ENCODE measurements around the gene SPATS2L.

Gene SPATS2L

GRCh38 chr2:200411831-200412230, 105.3 kb downstream of the SPATS2L start:
- no peak for DNase-seq (ENCODE audit: low spot score)

GRCh38 chr2:200414367-200414766, 107.9 kb downstream of the SPATS2L start:
- DNase-seq (ENCODE audit: low spot score), result no peak

DNA sequence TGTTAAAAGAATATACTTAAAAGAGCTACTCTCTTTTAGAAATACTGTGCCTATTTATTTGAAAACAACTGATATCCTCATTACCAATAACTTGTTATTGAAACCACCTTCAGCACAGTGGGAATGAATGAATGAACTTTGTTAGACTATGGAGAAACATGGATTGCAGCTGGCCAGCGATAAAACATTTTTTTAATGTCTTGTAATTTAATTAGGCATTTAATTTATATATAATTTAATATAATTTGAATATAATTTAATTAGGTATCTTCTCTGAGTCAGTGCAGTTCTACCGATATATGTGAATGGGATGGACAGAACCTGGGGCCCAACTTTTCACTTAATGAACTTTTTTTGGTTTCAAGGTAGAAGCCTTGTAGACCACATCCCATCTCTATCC, 109.0 kb downstream of the SPATS2L start:
- no peak for DNase-seq (ENCODE audit: low spot score)

GRCh38 chr2:200416878-200417277, 110.4 kb downstream of the SPATS2L start:
- no peak for DNase-seq (ENCODE audit: low spot score)

- no peak for DNase-seq (ENCODE audit: low spot score)
These were observed 110.9 kb downstream of the SPATS2L start for GRCh38 chr2:200417366-200417765.

GRCh38 chr2:200418399-200418798, 111.9 kb downstream of the SPATS2L start:
- no peak for DNase-seq (ENCODE audit: low spot score)

- no peak for DNase-seq (ENCODE audit: low spot score)
These were observed 112.8 kb downstream of the SPATS2L start for GRCh38 chr2:200419325-200419724.

DNA sequence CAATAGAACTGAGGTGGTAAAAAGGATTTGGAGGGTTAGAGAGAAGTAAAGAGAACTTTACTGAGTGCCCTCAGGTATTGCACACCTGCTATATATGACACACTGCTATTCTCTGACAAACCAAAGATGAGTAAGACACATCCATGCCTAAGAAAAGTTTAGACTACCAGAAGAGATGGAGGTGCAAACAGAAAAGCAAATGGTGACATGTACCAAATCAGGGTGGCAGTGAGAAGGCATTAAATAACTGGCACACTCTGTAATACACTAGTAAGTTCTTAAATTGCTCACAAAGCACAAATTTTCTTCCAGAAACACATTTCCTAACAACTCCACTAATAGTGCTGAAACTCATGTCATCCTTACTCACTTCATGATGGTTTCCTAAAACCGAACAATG, 114.8 kb downstream of the SPATS2L start:
- no peak for DNase-seq (ENCODE audit: low spot score)

GRCh38 chr2:200422071-200422470, 115.6 kb downstream of the SPATS2L start:
- DNase-seq (ENCODE audit: low spot score), result no peak

DNA sequence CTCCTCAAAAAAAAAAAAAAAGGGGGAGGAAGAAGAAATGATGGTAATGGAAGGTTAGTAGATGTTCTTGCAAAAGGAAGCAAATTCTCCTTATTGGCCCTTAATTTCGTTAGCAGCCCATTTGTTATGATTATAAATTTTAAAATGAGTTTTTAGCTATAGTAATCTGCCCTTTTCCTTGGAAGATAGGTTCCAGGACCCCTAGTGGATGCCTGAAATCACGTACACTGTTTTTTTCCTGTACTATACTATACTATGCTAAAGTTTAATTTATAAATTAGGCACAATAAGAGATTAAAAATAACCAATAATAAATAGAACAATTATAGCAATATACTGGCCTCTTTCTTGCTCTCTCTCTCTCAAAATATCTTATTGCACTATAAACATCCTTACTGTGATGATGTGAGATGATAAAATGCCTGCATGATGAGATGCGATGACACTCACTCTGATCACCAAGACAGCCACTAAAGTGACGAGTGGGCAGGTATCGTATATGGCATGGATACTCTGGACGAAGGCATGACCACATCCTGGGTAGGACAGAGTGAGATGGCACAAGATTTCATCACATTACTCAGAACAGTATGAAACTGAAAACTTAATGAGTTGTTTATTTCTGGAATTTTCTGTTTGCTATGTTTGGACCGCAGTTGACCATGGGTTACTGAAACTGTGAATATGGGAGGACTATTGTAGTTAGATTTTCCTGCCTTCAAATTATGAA, 116.2 kb downstream of the SPATS2L start:
- no peak for DNase-seq (ENCODE audit: low spot score)

DNA sequence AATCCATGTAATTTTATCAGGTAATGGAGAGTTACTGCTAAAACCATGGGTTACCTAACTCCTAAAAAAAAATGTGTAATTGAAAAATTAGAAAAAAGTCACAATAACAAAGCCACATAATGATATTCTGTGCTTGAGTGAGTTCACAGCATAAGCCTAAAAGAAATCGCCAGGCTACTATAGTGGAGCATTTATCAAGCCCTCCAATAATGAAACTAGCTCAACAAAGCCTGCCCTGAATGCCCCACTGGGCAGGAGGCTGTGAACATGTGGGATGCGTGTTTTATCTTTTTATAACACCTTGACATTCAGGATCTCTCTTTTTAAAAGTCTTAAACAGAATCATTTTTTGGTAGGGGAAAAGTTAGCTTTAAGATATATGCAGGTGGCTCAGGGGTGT, 117.0 kb downstream of the SPATS2L start:
- no peak for DNase-seq (ENCODE audit: low spot score)

- no peak for DNase-seq (ENCODE audit: low spot score)
These were observed 118.7 kb downstream of the SPATS2L start for GRCh38 chr2:200425026-200425821.

- DNase-seq (ENCODE audit: low spot score), result no peak
These were observed 120.3 kb downstream of the SPATS2L start for GRCh38 chr2:200426754-200427153.

- no peak for DNase-seq (ENCODE audit: low spot score)
These were observed 122.6 kb downstream of the SPATS2L start for GRCh38 chr2:200428961-200429665.

GRCh38 chr2:200430017-200430416, 123.5 kb downstream of the SPATS2L start:
- DNase-seq (ENCODE audit: low spot score), result no peak

GRCh38 chr2:200431996-200432705, 125.7 kb downstream of the SPATS2L start:
- DNase-seq (ENCODE audit: low spot score), result no peak

GRCh38 chr2:200435379-200435778, 128.9 kb downstream of the SPATS2L start:
- no peak for DNase-seq (ENCODE audit: low spot score)

DNA sequence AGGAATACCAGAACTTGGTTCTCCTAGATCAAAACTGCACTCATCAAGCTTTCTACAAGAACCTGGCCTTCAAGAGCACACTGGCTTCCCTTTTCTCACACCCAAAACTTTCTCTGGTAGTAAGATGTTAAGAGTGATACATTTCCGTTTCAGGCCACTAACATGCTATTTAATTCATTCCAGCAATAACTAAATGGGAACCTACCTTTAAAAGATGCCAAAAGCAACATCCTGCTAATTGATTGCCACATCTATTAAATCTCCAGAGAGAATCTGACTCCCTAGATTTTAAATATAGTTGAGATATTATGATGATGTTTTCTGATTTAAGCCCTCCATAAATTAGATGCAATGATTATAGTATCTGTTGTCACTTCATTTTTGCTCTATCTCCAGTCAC, 131.8 kb downstream of the SPATS2L start:
- no peak for DNase-seq (ENCODE audit: low spot score)

DNA sequence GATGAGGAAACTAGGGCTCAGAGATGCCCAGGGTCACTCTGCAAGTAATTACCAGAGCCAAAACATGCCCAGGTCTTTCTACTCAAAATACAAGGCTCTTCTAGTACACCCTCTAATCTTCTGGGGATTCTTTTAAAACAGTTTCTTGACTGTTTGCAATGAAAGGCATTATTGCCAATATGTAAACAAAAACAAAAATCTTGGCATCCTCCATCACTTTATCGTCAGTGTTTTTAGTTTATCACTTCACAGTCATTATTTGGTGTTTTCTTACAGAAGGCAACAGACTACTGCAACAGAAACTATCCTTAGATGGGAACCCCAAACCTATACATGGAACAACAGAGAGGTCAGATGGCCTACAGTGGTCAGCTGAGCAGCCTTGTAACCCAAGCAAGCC, 132.4 kb downstream of the SPATS2L start:
- no peak for DNase-seq (ENCODE audit: low spot score)

DNA sequence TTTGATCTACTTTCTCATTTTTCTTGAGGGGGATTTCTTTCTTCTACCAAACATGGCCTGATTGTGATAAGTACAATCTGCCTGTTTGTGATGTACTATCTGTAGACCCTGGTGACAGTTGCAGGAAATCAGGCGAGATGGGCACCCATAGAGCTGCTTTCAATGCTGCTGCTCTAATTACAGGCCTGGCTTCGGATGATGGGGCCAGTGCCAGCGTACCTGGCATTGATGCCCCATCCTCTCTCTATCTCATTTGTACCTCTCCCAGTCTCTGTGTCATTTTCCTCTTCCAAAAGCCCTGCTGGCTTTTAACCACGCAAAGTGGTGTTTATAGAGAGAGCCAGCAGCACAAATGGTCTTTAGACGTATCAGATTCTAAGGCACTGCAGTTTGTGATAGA, 133.5 kb downstream of the SPATS2L start:
- DNase-seq (ENCODE audit: low spot score), result no peak

DNA sequence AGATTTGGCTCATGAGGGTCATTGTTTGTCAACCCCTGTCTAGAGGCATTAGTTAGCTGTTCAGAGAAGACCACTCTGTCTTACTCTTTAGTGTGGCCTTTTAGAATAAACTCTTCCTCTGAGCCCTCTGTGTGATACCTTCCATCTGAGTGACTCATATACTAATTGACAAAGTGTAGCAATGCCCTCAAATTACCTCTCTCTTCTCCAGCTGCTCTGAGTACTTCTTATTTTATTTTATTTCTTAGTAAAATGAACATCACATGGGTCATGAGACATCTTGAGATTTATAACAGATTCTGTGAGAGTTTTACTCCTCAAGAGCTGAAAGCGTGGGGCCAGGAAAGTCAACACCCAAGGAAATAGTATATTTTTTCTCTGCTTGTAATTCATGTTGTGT, 136.0 kb downstream of the SPATS2L start:
- no peak for DNase-seq (ENCODE audit: low spot score)

GRCh38 chr2:200443376-200443775, 136.9 kb downstream of the SPATS2L start:
- no peak for DNase-seq (ENCODE audit: low spot score)

All from putamen (tissue), 1 donor.